Stomach smooth muscle (tissue), 2 donors: ENCODE results near the gene PRRT2.
"Not testable (repeated sequence)": the region's sequence is repeated elsewhere in the genome, so short reads cannot be mapped to it uniquely, and the experiment has no call there.

ENCODE experiments used
- H3K27ac ChIP-seq: one replicate; pipeline ENCODE4 v1.7.0; 2013; ENCODE audit warnings: mild to moderate bottlenecking, low read length, inconsistent platforms
- H3K27me3 ChIP-seq, 2 donors: one replicate each; pipeline ENCODE4 v1.7.0; 2013; ENCODE audit warnings: low read length in 2 of 2; ENCODE audit not compliant: insufficient read depth in 2 of 2, control insufficient read depth in 1 of 2
- H3K36me3 ChIP-seq, 2 donors: one replicate each; pipeline ENCODE4 v1.7.0; 2013; ENCODE audit warnings: low read length in 2 of 2; ENCODE audit not compliant: control insufficient read depth in 2 of 2, insufficient read depth in 2 of 2
- H3K4me1 ChIP-seq: one replicate; pipeline ENCODE4 v1.7.0; 2013; ENCODE audit warnings: low read length; ENCODE audit not compliant: control insufficient read depth, insufficient read depth
- H3K4me3 ChIP-seq, 2 donors: one replicate each; pipeline ENCODE4 v1.7.0; 2013; ENCODE audit warnings: low read length in 2 of 2
- H3K9ac ChIP-seq, 2 donors: one replicate each; pipeline ENCODE4 v1.7.0; 2013; ENCODE audit warnings: low read length in 2 of 2, mild to moderate bottlenecking in 1 of 2
- H3K9me3 ChIP-seq, 2 donors: one replicate each; pipeline ENCODE4 v1.7.0; 2013; ENCODE audit warnings: low read length in 2 of 2; ENCODE audit not compliant: control insufficient read depth in 2 of 2
- donor health status: healthy.
- donor health status: Pancreatic carcinoma.

PRRT2 gene

DNA sequence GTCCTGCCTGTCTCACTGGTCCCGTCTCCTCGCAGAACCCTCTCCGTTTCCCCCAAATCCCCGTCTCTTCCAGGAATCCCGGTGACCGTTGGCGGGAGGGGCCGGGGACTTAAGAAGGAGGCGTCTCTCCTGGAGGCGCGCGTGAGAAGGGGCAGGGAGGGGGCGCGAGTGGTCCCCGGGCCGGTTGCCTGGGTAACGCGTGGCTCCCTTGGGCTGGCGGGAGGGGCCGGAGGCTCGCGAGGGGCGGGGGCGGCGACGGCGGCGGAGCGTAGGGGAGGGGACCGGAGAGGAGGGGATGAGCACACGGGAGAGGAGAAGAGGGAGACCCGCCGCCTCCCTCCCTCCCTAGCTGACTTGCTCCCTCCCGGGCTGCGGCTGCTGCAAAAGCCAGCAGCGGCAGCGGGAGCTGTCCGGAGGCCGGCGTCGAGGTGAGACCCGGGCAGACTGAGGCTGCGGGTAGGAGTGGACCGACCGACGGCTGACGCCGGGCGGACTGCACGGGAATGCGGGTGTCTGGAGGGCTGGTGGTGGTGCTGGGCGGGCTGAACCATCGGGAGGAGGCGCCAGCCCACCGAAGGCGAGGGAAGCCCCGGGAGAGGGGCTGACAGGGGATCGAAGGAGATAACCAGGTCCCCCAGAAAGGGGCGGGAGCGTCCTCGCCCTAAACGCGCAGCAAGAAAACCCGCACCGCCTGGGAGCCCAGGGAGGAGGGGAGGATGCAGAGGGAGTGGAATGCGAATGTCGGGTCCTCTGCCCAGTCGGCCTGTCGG lies at the start of gene PRRT2:
PRRT2 (plus strand) TSS at position 298 of the 770 bp plus-strand sequence. CDS start 862 bp downstream, outside the sequence.
- H3K27me3 ChIP-seq: no peaks in the 10 kb centered on the region
- peaks cover 86% of the 10 kb centered on the region for H3K4me1 ChIP-seq
- H3K4me3 ChIP-seq: peak within 1 kb of the TSS; percentile 82 to 83
- peak within 1 kb of the TSS; percentile 63 to 80 for H3K9ac ChIP-seq
- H3K9me3 ChIP-seq: no peaks in the 10 kb centered on the region
- no peaks in the 10 kb centered on the region for H3K36me3 ChIP-seq
- H3K27ac ChIP-seq: peak within 1 kb of the TSS; percentile 92

- H3K27me3 ChIP-seq: peaks cover 0 to 6% of the 10 kb centered on the region in 2 donors
- no peaks in the 10 kb centered on the region for H3K36me3 ChIP-seq
- no peaks in the 10 kb centered on the region for H3K4me1 ChIP-seq
- H3K27ac ChIP-seq: no peak overlapping the region
- no peak overlapping the region for H3K4me3 ChIP-seq
- no peaks in the 10 kb centered on the region for H3K9me3 ChIP-seq
- H3K9ac ChIP-seq: no peak overlapping the region
These were observed 48.7 kb upstream of the PRRT2 start for GRCh38 chr16:29763326-29763725.

DNA sequence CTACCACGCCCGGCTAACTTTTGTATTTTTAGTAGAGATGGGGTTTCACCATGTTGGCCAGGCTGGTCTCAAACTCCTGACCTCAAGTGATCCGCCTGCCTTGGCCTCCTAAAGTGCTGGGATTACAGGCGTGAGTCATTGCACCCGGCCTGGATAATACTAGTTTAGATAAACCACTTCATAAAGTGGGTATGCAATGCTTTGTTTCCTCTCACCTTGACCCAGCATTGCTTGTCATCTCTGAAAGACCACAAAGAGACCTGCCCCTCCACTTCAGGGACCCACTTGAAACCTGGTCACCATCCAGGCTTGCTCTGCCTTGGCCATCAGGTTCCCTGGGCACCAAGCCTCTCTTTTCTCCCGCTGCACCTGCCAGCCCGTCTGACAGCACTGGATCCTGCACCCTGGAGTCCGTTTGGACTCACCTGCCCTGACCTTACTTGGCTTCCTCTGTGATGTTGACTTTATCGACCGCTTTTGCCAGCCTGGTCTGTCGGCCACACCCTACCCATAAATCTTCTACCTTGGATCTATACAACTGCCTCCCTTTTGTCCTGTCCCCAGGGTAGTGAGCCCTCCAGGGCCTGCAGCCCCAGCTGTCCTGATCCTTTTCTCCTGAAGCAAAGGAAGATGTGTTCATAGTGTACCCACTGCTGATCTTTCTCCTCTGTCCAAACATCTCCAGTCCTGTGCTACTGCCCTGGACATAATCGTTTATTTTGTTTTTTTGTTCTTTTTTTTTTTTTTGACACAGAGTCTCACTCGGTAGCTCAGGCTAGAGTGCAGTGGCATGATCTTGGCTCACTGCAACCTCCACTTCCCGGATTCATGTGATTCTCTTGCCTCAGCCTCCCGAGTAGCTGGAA lies 46.6 kb upstream of the PRRT2 start:
- Histone ChIP-seq H3K9ac (no peak overlapping the region), H3K36me3 (no peaks in the 10 kb centered on the region), H3K27me3 (peaks cover 0 to 5% of the 10 kb centered on the region in 2 donors), H3K27ac (no peak overlapping the region), H3K9me3 (no peaks in the 10 kb centered on the region), H3K4me3 (no peak overlapping the region), H3K4me1 (no peaks in the 10 kb centered on the region)

GRCh38 chr16:29766571-29766970 lies 45.4 kb upstream of the PRRT2 start:
- H3K9ac ChIP-seq: no peak overlapping the region
- H3K27me3 ChIP-seq: peaks cover 0 to 2% of the 10 kb centered on the region in 2 donors
- no peak overlapping the region for H3K27ac ChIP-seq
- no peaks in the 10 kb centered on the region for H3K36me3 ChIP-seq
- no peaks in the 10 kb centered on the region for H3K9me3 ChIP-seq
- H3K4me3 ChIP-seq: no peak overlapping the region
- H3K4me1 ChIP-seq: no peaks in the 10 kb centered on the region

GRCh38 chr16:29767062-29767461 lies 44.9 kb upstream of the PRRT2 start:
- no peak overlapping the region for H3K9ac ChIP-seq
- no peak overlapping the region for H3K27ac ChIP-seq
- H3K36me3 ChIP-seq: no peaks in the 10 kb centered on the region
- no peaks in the 10 kb centered on the region for H3K9me3 ChIP-seq
- peaks cover 2% of the 10 kb centered on the region in 2 donors for H3K27me3 ChIP-seq
- no peak overlapping the region for H3K4me3 ChIP-seq
- no peaks in the 10 kb centered on the region for H3K4me1 ChIP-seq

DNA sequence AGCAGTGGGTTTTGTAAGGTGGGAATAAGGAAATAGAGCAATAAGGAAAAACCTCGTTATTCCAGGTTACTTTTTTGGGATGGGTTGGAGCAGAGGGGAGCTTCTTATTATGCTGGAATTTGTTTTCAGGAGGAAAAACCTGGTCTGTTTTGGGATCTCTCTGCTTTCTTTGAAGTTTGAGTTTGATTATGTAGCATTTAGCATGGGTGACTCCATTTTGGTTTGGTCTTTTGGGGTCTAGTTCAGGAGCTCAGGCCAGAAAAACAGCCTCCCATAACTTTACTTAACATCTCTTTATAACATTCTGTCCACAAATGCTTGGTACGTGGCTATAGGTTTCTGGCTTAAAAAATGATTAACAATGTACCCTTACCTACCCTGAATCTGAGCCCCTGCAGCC lies 42.5 kb upstream of the PRRT2 start:
- Histone ChIP-seq H3K4me3 (no peak overlapping the region), H3K36me3 (no peaks in the 10 kb centered on the region), H3K4me1 (no peaks in the 10 kb centered on the region), H3K27ac (no peak overlapping the region), H3K9me3 (no peaks in the 10 kb centered on the region), H3K9ac (no peak overlapping the region), H3K27me3 (peaks cover 0 to 2% of the 10 kb centered on the region in 2 donors)

- H3K4me1 ChIP-seq: no peaks in the 10 kb centered on the region
These were observed 41.6 kb upstream of the PRRT2 start for GRCh38 chr16:29770250-29770929.

GRCh38 chr16:29772330-29772729 lies 39.7 kb upstream of the PRRT2 start:
- not testable (repeated sequence) for H3K27ac ChIP-seq, H3K27me3 ChIP-seq, H3K9me3 ChIP-seq, H3K4me3 ChIP-seq, H3K9ac ChIP-seq, H3K4me1 ChIP-seq, H3K36me3 ChIP-seq

More at GRCh38 chr16:29770250-29770929, 41.6 kb upstream of the PRRT2 start:
- H3K36me3 ChIP-seq: no peaks in the 10 kb centered on the region
- H3K9ac ChIP-seq: no peak overlapping the region
- no peak overlapping the region for H3K4me3 ChIP-seq
- H3K9me3 ChIP-seq: no peaks in the 10 kb centered on the region
- H3K27me3 ChIP-seq: peaks cover 0 to 2% of the 10 kb centered on the region in 2 donors
- no peak overlapping the region for H3K27ac ChIP-seq

- Histone ChIP-seq H3K27me3 (peaks cover 0 to 7% of the 10 kb centered on the region in 2 donors), H3K36me3 (no peaks in the 10 kb centered on the region), H3K9ac (no peak overlapping the region), H3K9me3 (no peaks in the 10 kb centered on the region), H3K4me3 (no peak overlapping the region), H3K27ac (no peak overlapping the region), H3K4me1 (no peaks in the 10 kb centered on the region)
These were observed 37.3 kb upstream of the PRRT2 start for GRCh38 chr16:29774730-29775129.

DNA sequence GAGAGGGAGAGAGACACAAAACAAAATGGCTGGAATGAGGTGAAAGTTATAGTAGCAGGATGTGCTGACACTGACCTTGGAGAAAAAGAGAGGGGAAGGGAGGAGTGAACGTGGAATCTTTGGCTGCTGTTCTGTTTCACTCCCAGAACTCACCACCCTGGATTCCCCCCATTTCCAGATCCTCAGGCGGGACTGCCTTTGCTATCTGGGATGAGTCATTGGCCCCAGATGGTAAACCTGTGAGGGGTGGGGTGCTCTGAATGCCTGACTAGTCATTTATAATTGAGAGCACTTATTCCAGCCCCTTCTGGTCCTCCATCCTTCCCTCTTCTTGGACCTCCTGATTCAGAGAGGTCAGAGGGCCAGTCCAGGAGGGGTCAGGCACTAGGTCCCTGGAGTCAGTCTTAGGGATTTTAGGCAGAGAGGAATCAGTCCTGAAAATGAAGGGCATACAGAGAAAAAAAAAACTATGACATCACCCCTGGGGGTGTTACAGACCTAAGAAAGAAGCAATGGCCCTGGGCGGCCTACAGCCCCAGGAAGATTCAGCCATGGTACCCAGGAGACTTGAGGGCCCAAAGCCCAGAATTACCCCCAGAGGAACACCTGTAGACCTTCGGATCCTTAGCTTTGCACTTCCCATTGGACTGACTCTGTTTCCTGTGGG lies 36.1 kb upstream of the PRRT2 start:
- Histone ChIP-seq H3K27ac (no peak overlapping the region), H3K9ac (no peak overlapping the region), H3K4me3 (no peak overlapping the region)

More for the DNA sequence above, 36.1 kb upstream of the PRRT2 start:
- H3K36me3 ChIP-seq: no peaks in the 10 kb centered on the region
- peaks cover 3 to 7% of the 10 kb centered on the region in 2 donors for H3K27me3 ChIP-seq
- H3K4me1 ChIP-seq: no peaks in the 10 kb centered on the region
- no peaks in the 10 kb centered on the region for H3K9me3 ChIP-seq
